Osteoblast (primary cell): Measurements from ENCODE around the gene ITGA3. TPM values are rescaled to one million over a fixed set of nuclear protein-coding genes. Genes with fewer than 3 reads are reported as not detected.

Source experiments
- DNase-seq: peaks from one replicate; pipeline ENCODE4 v3.0.0; 2011; ENCODE audit warnings: low spot score, mixed read lengths; ENCODE audit not compliant: insufficient read length; ENCODE audit errors: missing footprints
- H2AFZ ChIP-seq: 2 replicates; pipeline ENCODE4 v1.6.0; 2011; ENCODE audit warnings: mild to moderate bottlenecking, low read length
- H3K27ac ChIP-seq: 2 replicates; pipeline ENCODE4 v1.5.1; 2011; ENCODE audit warnings: mild to moderate bottlenecking, low read depth, low read length, moderate library complexity
- H3K27me3 ChIP-seq: 2 replicates; pipeline ENCODE4 v1.6.0; 2012; ENCODE audit warnings: mild to moderate bottlenecking, control low read depth, inconsistent platforms, low read length, moderate library complexity; ENCODE audit not compliant: insufficient read depth
- H3K36me3 ChIP-seq: 2 replicates; pipeline ENCODE4 v1.5.1; 2011; ENCODE audit warnings: mild to moderate bottlenecking, low read length, control low read depth, moderate library complexity; ENCODE audit not compliant: insufficient read depth
- H3K4me1 ChIP-seq: 2 replicates; pipeline ENCODE4 v1.5.1; 2011; ENCODE audit warnings: mild to moderate bottlenecking, low read length, control low read depth, moderate library complexity; ENCODE audit not compliant: insufficient read depth
- H3K4me2 ChIP-seq: 2 replicates; pipeline ENCODE4 v1.6.0; 2011; ENCODE audit warnings: mild to moderate bottlenecking, low read length; ENCODE audit not compliant: insufficient read depth
- H3K4me3 ChIP-seq: fragments of 200-600 bp; sonication (generic); 3 replicates; pipeline ENCODE4 v1.5.1; 2012; ENCODE audit warnings: mild to moderate bottlenecking, low read length, inconsistent platforms; ENCODE audit not compliant: insufficient read depth
- H3K79me2 ChIP-seq: 2 replicates; pipeline ENCODE4 v1.6.0; 2012; ENCODE audit warnings: mild to moderate bottlenecking, low read length, control low read depth, inconsistent platforms; ENCODE audit not compliant: insufficient read depth
- H3K9me3 ChIP-seq: 2 replicates; pipeline ENCODE4 v1.5.1; 2011; ENCODE audit warnings: low read depth, low read length, control low read depth
- H4K20me1 ChIP-seq: 2 replicates; pipeline ENCODE4 v1.6.0; 2012; ENCODE audit warnings: mild to moderate bottlenecking, low read length, control low read depth; ENCODE audit not compliant: insufficient read depth
- total RNA-seq: library from RNA; depleted of rRNA; stranded (reverse); fragments of >200 nt; gene quantifications from 2 replicates; pipeline ENCODE4 v1.2.3, GENCODE V29; 2012
- TF ChIP-seq, protein P1 (sequence below): IDR thresholded peaks from 2 replicates; pipeline ENCODE4 v1.5.1; 2011; ENCODE audit warnings: mild to moderate bottlenecking, low read depth, low read length, moderate library complexity; ENCODE audit errors: extremely low read depth

Gene ITGA3
- total RNA-seq, 1 donor, result 81.4 TPM

DNA sequence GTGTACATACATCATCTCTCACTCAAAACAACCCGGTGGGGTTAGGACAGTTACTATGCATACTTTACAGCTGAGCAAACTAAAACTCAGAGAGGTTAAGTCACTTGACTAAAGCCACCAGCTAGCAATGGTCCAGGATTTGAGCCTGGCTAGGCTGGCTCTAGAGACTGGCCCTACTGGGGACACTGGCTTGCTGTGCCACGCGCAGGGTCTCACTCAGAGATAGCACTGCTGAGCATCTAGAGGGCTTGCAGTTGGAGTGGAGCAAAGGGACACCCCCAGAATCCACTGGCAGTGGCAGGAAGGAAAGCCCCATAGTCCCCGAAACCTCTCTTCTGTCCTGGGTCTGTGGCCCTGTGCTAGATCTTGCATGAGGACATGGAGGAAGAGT lies 62.9 kb downstream of the ITGA3 start:
- Histone ChIP-seq H4K20me1 (no peaks in the 10 kb centered on the region), H3K27me3 (peaks cover 6% of the 10 kb centered on the region), H3K79me2 (no peaks in the 10 kb centered on the region), H3K4me1 (peaks cover 5% of the 10 kb centered on the region), H3K4me2 (no peak overlapping the region), H3K27ac (no peak overlapping the region), H3K9me3 (no peaks in the 10 kb centered on the region), H2AFZ (no peak overlapping the region), H3K4me3 (no peak overlapping the region), H3K36me3 (no peaks in the 10 kb centered on the region)
- peak; percentile 68 for DNase-seq
- TF ChIP-seq, protein P1, sequence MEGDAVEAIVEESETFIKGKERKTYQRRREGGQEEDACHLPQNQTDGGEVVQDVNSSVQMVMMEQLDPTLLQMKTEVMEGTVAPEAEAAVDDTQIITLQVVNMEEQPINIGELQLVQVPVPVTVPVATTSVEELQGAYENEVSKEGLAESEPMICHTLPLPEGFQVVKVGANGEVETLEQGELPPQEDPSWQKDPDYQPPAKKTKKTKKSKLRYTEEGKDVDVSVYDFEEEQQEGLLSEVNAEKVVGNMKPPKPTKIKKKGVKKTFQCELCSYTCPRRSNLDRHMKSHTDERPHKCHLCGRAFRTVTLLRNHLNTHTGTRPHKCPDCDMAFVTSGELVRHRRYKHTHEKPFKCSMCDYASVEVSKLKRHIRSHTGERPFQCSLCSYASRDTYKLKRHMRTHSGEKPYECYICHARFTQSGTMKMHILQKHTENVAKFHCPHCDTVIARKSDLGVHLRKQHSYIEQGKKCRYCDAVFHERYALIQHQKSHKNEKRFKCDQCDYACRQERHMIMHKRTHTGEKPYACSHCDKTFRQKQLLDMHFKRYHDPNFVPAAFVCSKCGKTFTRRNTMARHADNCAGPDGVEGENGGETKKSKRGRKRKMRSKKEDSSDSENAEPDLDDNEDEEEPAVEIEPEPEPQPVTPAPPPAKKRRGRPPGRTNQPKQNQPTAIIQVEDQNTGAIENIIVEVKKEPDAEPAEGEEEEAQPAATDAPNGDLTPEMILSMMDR, result no peak

DNA sequence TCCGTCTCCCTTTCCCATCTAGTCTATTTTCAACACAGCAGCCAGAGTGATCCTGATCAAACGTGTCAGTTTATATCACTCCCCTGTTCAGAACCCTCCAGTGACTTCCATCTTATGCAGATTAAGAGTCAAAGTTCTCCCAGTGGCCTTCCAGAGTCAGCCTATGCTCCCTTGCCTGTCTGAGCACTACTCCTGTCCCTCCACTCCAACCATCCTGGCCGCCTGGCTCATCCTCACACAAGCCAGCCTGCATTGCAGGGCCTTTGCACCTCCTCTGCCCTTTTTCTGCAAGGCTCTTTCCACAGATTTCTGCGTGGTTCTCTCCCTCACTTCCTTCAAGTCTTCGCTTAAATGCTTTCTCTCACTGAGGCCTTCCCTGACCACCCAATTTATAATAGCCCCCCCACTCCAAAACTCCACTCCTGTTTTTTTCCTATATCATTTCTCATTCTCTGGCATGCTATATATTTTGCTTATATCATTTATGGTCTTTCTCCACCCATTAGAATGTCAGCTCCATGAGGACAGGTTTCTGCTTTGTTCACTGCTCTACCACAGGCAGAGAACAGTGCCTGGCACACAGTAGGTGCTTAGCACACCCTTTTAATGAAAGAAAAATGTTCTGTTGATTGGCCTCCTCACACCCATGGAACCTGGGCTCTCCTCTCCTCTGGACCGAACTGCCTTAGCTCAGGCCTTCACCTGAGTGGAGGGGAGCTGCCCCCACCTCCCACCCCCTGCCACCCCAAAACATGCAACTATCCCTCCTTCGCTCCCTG lies 64.8 kb downstream of the ITGA3 start:
- Histone ChIP-seq H3K4me3 (no peak overlapping the region), H3K4me2 (no peak overlapping the region), H3K79me2 (no peaks in the 10 kb centered on the region), H2AFZ (no peak overlapping the region), H3K4me1 (peaks cover 5% of the 10 kb centered on the region), H3K27ac (no peak overlapping the region), H3K9me3 (no peaks in the 10 kb centered on the region), H4K20me1 (no peaks in the 10 kb centered on the region), H3K27me3 (peaks cover 6% of the 10 kb centered on the region), H3K36me3 (no peaks in the 10 kb centered on the region)
- TF ChIP-seq, protein P1, result no peak
- DNase-seq, result peak; percentile 60

DNA sequence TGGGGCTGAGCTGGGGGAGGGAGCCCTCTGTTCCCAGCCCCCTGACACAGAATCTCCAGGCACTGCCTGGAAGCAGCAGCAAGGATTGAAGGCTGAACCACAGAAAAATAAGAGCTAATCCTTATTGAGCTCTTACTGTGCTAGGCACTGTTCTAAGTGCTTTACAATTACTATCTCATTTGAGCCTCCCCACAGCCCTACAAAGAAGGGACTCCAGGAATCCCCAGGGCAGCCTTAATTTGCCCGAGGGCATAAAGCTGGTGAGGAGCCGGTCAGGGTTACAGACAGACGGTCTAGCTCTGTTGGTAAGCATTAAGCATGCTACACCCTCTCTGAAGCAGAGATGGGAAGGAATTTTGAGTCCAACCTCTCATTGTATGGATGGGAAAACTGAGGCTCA lies 67.0 kb downstream of the ITGA3 start:
- DNase-seq, result peak; percentile 72
- Histone ChIP-seq H3K4me3 (no peak overlapping the region), H3K4me2 (no peak overlapping the region), H3K4me1 (no peaks in the 10 kb centered on the region), H3K27me3 (no peaks in the 10 kb centered on the region), H3K79me2 (no peaks in the 10 kb centered on the region), H2AFZ (no peak overlapping the region), H3K27ac (no peak overlapping the region), H3K9me3 (no peaks in the 10 kb centered on the region), H3K36me3 (no peaks in the 10 kb centered on the region), H4K20me1 (no peaks in the 10 kb centered on the region)
- TF ChIP-seq, protein P1, result no peak

DNA sequence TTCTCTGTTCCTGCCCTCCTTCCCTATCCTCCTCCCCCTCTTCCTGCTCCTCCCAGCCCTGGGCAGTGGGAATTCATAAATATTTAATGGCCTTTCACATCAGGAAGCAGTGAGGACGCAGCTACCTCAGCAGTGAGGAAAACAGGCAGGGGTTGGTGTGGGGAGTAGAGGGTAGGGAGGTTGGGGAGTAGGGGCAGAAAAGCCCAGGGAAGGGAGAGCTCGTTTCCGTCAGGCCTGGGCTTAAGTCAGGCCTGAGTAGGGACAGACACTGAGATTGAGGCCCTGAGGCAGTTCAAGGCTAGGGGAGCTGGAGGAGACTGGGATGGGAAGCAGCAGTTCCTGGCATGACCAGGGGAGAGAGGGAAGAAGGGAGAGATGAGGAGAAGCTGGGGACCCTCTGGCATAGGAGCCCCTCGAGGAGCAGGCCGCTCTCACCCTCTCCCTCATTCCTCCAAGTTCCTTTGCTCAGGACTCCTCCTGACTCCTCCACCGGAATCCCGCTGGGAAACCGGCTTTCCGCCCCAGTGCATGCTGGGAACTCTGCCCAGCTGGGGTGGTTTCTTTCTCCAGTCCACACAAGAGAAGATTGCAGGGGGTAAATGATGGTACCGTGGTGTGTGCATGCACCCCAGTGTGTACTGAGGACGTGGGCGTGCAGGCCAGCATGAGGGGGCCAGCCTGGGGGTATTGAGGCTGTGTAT lies 67.9 kb downstream of the ITGA3 start:
- DNase-seq, result peak; percentile 95
- TF ChIP-seq, protein P1, result no peak
- no peak overlapping the region for H3K27ac ChIP-seq
- H3K4me2 ChIP-seq, result no peak overlapping the region
- no peaks in the 10 kb centered on the region for H3K36me3 ChIP-seq
- H2AFZ ChIP-seq, result peak overlapping the region; percentile 64
- no peaks in the 10 kb centered on the region for H4K20me1 ChIP-seq
- H3K79me2 ChIP-seq, result no peaks in the 10 kb centered on the region
- no peaks in the 10 kb centered on the region for H3K27me3 ChIP-seq
- H3K9me3 ChIP-seq, result no peaks in the 10 kb centered on the region
- no peaks in the 10 kb centered on the region for H3K4me1 ChIP-seq
- no peak overlapping the region for H3K4me3 ChIP-seq
